ENCODE measurements around the gene SP8. TPM values are rescaled to one million over a fixed set of nuclear protein-coding genes. Genes with fewer than 3 reads are reported as not detected.
"Not testable (repeated sequence)": the region's sequence is repeated elsewhere in the genome, so short reads cannot be mapped to it uniquely, and the experiment has no call there.

The SP8 gene
- total RNA-seq, result not detected in 2 replicates

- Mint-ChIP-seq H3K36me3 (ENCODE audit: low read depth) (peaks cover 3% of the 10 kb centered on the region), H3K4me1 (ENCODE audit: low read depth) (peaks cover 15% of the 10 kb centered on the region), H3K4me3 (ENCODE audit: low read depth) (peak within 1 kb of the TSS; percentile 38), H3K9me3 (no peaks in the 10 kb centered on the region), H3K27ac (peak within 1 kb of the TSS; percentile 59), H3K27me3 (ENCODE audit: low read depth) (peaks cover 74% of the 10 kb centered on the region)
- no peak for DNase-seq (ENCODE audit: low spot score)
- intact Hi-C loops (cut with micrococcal nuclease), result loop anchor here (5.0 to 10.0 kb wide), 2 partner anchors 1012 to 1675 kb away; partner anchors contain the start of gene TMEM196
These were observed at the start of gene SP8 for GRCh38 chr7:20786779-20787659. TSS of gene SP8 (minus strand) at chr7:20786886. CDS start at chr7:20786798, 88 bp downstream.

- H3K4me1 Mint-ChIP-seq (ENCODE audit: low read depth); H3K27ac Mint-ChIP-seq; H3K9me3 Mint-ChIP-seq; DNase-seq (ENCODE audit: low spot score); H3K27me3 Mint-ChIP-seq (ENCODE audit: low read depth); H3K36me3 Mint-ChIP-seq (ENCODE audit: low read depth); intact Hi-C loops (cut with micrococcal nuclease); H3K4me3 Mint-ChIP-seq (ENCODE audit: low read depth): not testable (repeated sequence)
These were observed 49.7 kb upstream of the SP8 start for GRCh38 chr7:20836424-20836823.

- Mint-ChIP-seq H3K36me3 (ENCODE audit: low read depth) (no peaks in the 10 kb centered on the region), H3K27me3 (ENCODE audit: low read depth) (no peaks in the 10 kb centered on the region), H3K4me1 (ENCODE audit: low read depth) (no peaks in the 10 kb centered on the region), H3K4me3 (ENCODE audit: low read depth) (no peak overlapping the region), H3K9me3 (no peaks in the 10 kb centered on the region), H3K27ac (no peak overlapping the region)
- no peak for DNase-seq (ENCODE audit: low spot score)
- intact Hi-C loops (cut with micrococcal nuclease), result no loop called here
These were observed 48.5 kb upstream of the SP8 start for GRCh38 chr7:20835111-20835750.

GRCh38 chr7:20834656-20835055, 48.0 kb upstream of the SP8 start:
- no peak overlapping the region for H3K4me3 Mint-ChIP-seq (ENCODE audit: low read depth)
- no peak overlapping the region for H3K27ac Mint-ChIP-seq
- intact Hi-C loops (cut with micrococcal nuclease), result no loop called here
- DNase-seq (ENCODE audit: low spot score), result no peak
- no peaks in the 10 kb centered on the region for H3K9me3 Mint-ChIP-seq
- no peaks in the 10 kb centered on the region for H3K27me3 Mint-ChIP-seq (ENCODE audit: low read depth)
- no peaks in the 10 kb centered on the region for H3K36me3 Mint-ChIP-seq (ENCODE audit: low read depth)
- H3K4me1 Mint-ChIP-seq (ENCODE audit: low read depth), result no peaks in the 10 kb centered on the region

- no peak for DNase-seq (ENCODE audit: low spot score)
- H3K27me3 Mint-ChIP-seq (ENCODE audit: low read depth), result no peaks in the 10 kb centered on the region
- no peak overlapping the region for H3K27ac Mint-ChIP-seq
- no peak overlapping the region for H3K4me3 Mint-ChIP-seq (ENCODE audit: low read depth)
- intact Hi-C loops (cut with micrococcal nuclease), result no loop called here
- H3K4me1 Mint-ChIP-seq (ENCODE audit: low read depth), result no peaks in the 10 kb centered on the region
- H3K36me3 Mint-ChIP-seq (ENCODE audit: low read depth), result no peaks in the 10 kb centered on the region
- H3K9me3 Mint-ChIP-seq, result no peaks in the 10 kb centered on the region
These were observed 45.3 kb upstream of the SP8 start for GRCh38 chr7:20831956-20832355.

- DNase-seq (ENCODE audit: low spot score), result no peak
- H3K4me3 Mint-ChIP-seq (ENCODE audit: low read depth), result no peak overlapping the region
- H3K9me3 Mint-ChIP-seq, result no peaks in the 10 kb centered on the region
- H3K27me3 Mint-ChIP-seq (ENCODE audit: low read depth), result no peaks in the 10 kb centered on the region
- no peak overlapping the region for H3K27ac Mint-ChIP-seq
- H3K36me3 Mint-ChIP-seq (ENCODE audit: low read depth), result no peaks in the 10 kb centered on the region
- H3K4me1 Mint-ChIP-seq (ENCODE audit: low read depth), result no peaks in the 10 kb centered on the region
- intact Hi-C loops (cut with micrococcal nuclease), result no loop called here
These were observed 44.8 kb upstream of the SP8 start for GRCh38 chr7:20831451-20831850.

GRCh38 chr7:20828947-20829346, 42.3 kb upstream of the SP8 start:
- Mint-ChIP-seq H3K27ac (no peak overlapping the region), H3K9me3 (no peaks in the 10 kb centered on the region), H3K4me1 (ENCODE audit: low read depth) (no peaks in the 10 kb centered on the region), H3K4me3 (ENCODE audit: low read depth) (no peak overlapping the region), H3K27me3 (ENCODE audit: low read depth) (no peaks in the 10 kb centered on the region), H3K36me3 (ENCODE audit: low read depth) (no peaks in the 10 kb centered on the region)
- DNase-seq (ENCODE audit: low spot score), result no peak
- intact Hi-C loops (cut with micrococcal nuclease), result no loop called here

- no peaks in the 10 kb centered on the region for H3K36me3 Mint-ChIP-seq (ENCODE audit: low read depth)
- H3K9me3 Mint-ChIP-seq, result no peaks in the 10 kb centered on the region
- intact Hi-C loops (cut with micrococcal nuclease), result no loop called here
- H3K27ac Mint-ChIP-seq, result no peak overlapping the region
- DNase-seq (ENCODE audit: low spot score), result no peak
- no peak overlapping the region for H3K4me3 Mint-ChIP-seq (ENCODE audit: low read depth)
- H3K27me3 Mint-ChIP-seq (ENCODE audit: low read depth), result no peaks in the 10 kb centered on the region
- no peaks in the 10 kb centered on the region for H3K4me1 Mint-ChIP-seq (ENCODE audit: low read depth)
These were observed 40.5 kb upstream of the SP8 start for GRCh38 chr7:20827172-20827571.

- Mint-ChIP-seq H3K9me3 (no peaks in the 10 kb centered on the region), H3K27me3 (ENCODE audit: low read depth) (no peaks in the 10 kb centered on the region), H3K4me3 (ENCODE audit: low read depth) (no peak overlapping the region), H3K4me1 (ENCODE audit: low read depth) (no peaks in the 10 kb centered on the region), H3K36me3 (ENCODE audit: low read depth) (no peaks in the 10 kb centered on the region), H3K27ac (no peak overlapping the region)
- no peak for DNase-seq (ENCODE audit: low spot score)
- intact Hi-C loops (cut with micrococcal nuclease), result no loop called here
These were observed 39.6 kb upstream of the SP8 start for GRCh38 chr7:20826243-20826642.

- Mint-ChIP-seq H3K4me3 (ENCODE audit: low read depth) (no peak overlapping the region), H3K9me3 (no peaks in the 10 kb centered on the region), H3K27ac (no peak overlapping the region), H3K27me3 (ENCODE audit: low read depth) (no peaks in the 10 kb centered on the region), H3K36me3 (ENCODE audit: low read depth) (no peaks in the 10 kb centered on the region), H3K4me1 (ENCODE audit: low read depth) (no peaks in the 10 kb centered on the region)
- intact Hi-C loops (cut with micrococcal nuclease), result no loop called here
- no peak for DNase-seq (ENCODE audit: low spot score)
These were observed 38.9 kb upstream of the SP8 start for GRCh38 chr7:20825555-20825954.

- DNase-seq (ENCODE audit: low spot score); H3K36me3 Mint-ChIP-seq (ENCODE audit: low read depth); H3K27me3 Mint-ChIP-seq (ENCODE audit: low read depth); H3K4me3 Mint-ChIP-seq (ENCODE audit: low read depth); H3K4me1 Mint-ChIP-seq (ENCODE audit: low read depth); intact Hi-C loops (cut with micrococcal nuclease); H3K9me3 Mint-ChIP-seq; H3K27ac Mint-ChIP-seq: not testable (repeated sequence)
These were observed 34.7 kb upstream of the SP8 start for GRCh38 chr7:20821390-20821789.

- Mint-ChIP-seq H3K27ac (no peak overlapping the region), H3K9me3 (no peaks in the 10 kb centered on the region), H3K4me3 (ENCODE audit: low read depth) (no peak overlapping the region), H3K4me1 (ENCODE audit: low read depth) (no peaks in the 10 kb centered on the region), H3K36me3 (ENCODE audit: low read depth) (no peaks in the 10 kb centered on the region), H3K27me3 (ENCODE audit: low read depth) (no peaks in the 10 kb centered on the region)
- intact Hi-C loops (cut with micrococcal nuclease), result no loop called here
- no peak for DNase-seq (ENCODE audit: low spot score)
These were observed 29.8 kb upstream of the SP8 start for GRCh38 chr7:20816372-20816959.

- H3K36me3 Mint-ChIP-seq (ENCODE audit: low read depth), result no peaks in the 10 kb centered on the region
- no peaks in the 10 kb centered on the region for H3K4me1 Mint-ChIP-seq (ENCODE audit: low read depth)
- no peak for DNase-seq (ENCODE audit: low spot score)
- H3K27ac Mint-ChIP-seq, result no peak overlapping the region
- peaks cover 11% of the 10 kb centered on the region for H3K27me3 Mint-ChIP-seq (ENCODE audit: low read depth)
- no peaks in the 10 kb centered on the region for H3K9me3 Mint-ChIP-seq
- intact Hi-C loops (cut with micrococcal nuclease), result no loop called here
- H3K4me3 Mint-ChIP-seq (ENCODE audit: low read depth), result no peak overlapping the region
These were observed 17.7 kb upstream of the SP8 start for GRCh38 chr7:20804345-20804744.

All from activated T-helper 2 cell treated with anti-CD3 and anti-CD28 coated beads, Interferon-gamma antibody, Interleukin-2, Interleukin-4, amounts not matched to agents 10 μg/mL and 5 μg/mL and 100 μg/mL, durations not matched to agents 14 hours and 24 hours and 36 hours (primary cell).